Keratinocyte (primary cell): ENCODE results near the gene IGF1R. TPM values are rescaled to one million over a fixed set of nuclear protein-coding genes. Genes with fewer than 3 reads are reported as not detected.

ENCODE experiments used
- DNase-seq: peaks from one replicate; pipeline ENCODE4 v3.0.0-alpha.2; 2011; ENCODE audit warnings: low read depth, missing footprints, low spot score
- FAIRE-seq: peaks from 2 replicates; lab custom pipeline; 2011; peaks lifted over from hg19 to GRCh38; lab: Jason Lieb, UNC
- H2AFZ ChIP-seq: 2 replicates; pipeline ENCODE4 v1.6.0; 2012; ENCODE audit warnings: low read length, control low read depth, inconsistent platforms; ENCODE audit not compliant: control insufficient read depth
- H3K27ac ChIP-seq: 2 replicates; pipeline ENCODE4 v1.5.1; 2011; ENCODE audit warnings: low read length; ENCODE audit not compliant: control insufficient read depth, insufficient read depth
- H3K27me3 ChIP-seq: 3 replicates; pipeline ENCODE4 v1.6.0; 2011; ENCODE audit warnings: low read length; ENCODE audit not compliant: control insufficient read depth, insufficient read depth; ENCODE audit errors: extremely low read depth
- H3K36me3 ChIP-seq, 2 experiments: 2 replicates in 1 of 2; 3 replicates in 1 of 2; pipeline ENCODE4 v1.5.1; 2011; ENCODE audit warnings: low read length in 2 of 2, mild to moderate bottlenecking in 1 of 2; ENCODE audit not compliant: control insufficient read depth in 2 of 2, insufficient read depth in 2 of 2; ENCODE audit errors: extremely low read depth in 1 of 2
- H3K4me1 ChIP-seq: 3 replicates; pipeline ENCODE4 v1.5.1; 2011; ENCODE audit warnings: low read length; ENCODE audit not compliant: control insufficient read depth, insufficient read depth; ENCODE audit errors: extremely low read depth
- H3K4me2 ChIP-seq: 3 replicates; pipeline ENCODE4 v1.6.0; 2011; ENCODE audit warnings: low read depth, low read length; ENCODE audit not compliant: control insufficient read depth, insufficient read depth; ENCODE audit errors: extremely low read depth
- H3K4me3 ChIP-seq, 3 experiments: fragments of 200-600 bp in 1 of 3; sonication (generic) in 1 of 3; 2 replicates in 2 of 3; 3 replicates in 1 of 3; pipeline ENCODE4 v1.5.1; 2011 to 2016; ENCODE audit warnings: low read length in 3 of 3, mild to moderate bottlenecking in 3 of 3, control low read depth in 2 of 3, inconsistent platforms in 1 of 3, low read depth in 1 of 3, mixed read lengths in 1 of 3, mixed run types in 1 of 3, moderate library complexity in 1 of 3; ENCODE audit not compliant: control insufficient read depth in 2 of 3, insufficient read depth in 2 of 3; ENCODE audit errors: extremely low read depth in 1 of 3
- H3K79me2 ChIP-seq: 2 replicates; pipeline ENCODE4 v1.6.0; 2012; ENCODE audit warnings: low read length; ENCODE audit not compliant: control insufficient read depth, insufficient read depth
- H3K9ac ChIP-seq: 3 replicates; pipeline ENCODE4 v1.6.0; 2011; ENCODE audit warnings: low read length; ENCODE audit not compliant: control insufficient read depth, insufficient read depth; ENCODE audit errors: extremely low read depth
- H3K9me1 ChIP-seq: 3 replicates; pipeline ENCODE4 v1.6.0; 2011; ENCODE audit warnings: low read length; ENCODE audit not compliant: control insufficient read depth, insufficient read depth; ENCODE audit errors: extremely low read depth
- H3K9me3 ChIP-seq: 2 replicates; pipeline ENCODE4 v1.5.1; 2012; ENCODE audit warnings: low read depth, low read length; ENCODE audit not compliant: control insufficient read depth
- H4K20me1 ChIP-seq: 3 replicates; pipeline ENCODE4 v1.6.0; 2011; ENCODE audit warnings: low read length; ENCODE audit not compliant: control insufficient read depth, insufficient read depth; ENCODE audit errors: extremely low read depth
- EZH2 ChIP-seq: IDR thresholded peaks from one replicate; pipeline ENCODE4 v1.6.1; 2012; ENCODE audit warnings: inconsistent platforms, mild to moderate bottlenecking, low read length, moderate library complexity
- dilution Hi-C: fragments of 300-500 bp; cut with MboI; formaldehyde crosslinking; loops from one replicate; pipeline ENCODE4 v1.7.0; 2020; ENCODE audit warnings: low sequenced_read_pairs; ENCODE audit not compliant: extremely low pct_ligation_motif_present
- polyA plus RNA-seq, 5 experiments: library from polyadenylated mRNA; depleted of rRNA in 3 of 5; stranded (reverse) in 3 of 5; stranded (forward) in 1 of 5; unstranded in 1 of 5; fragments of >200 nt; gene quantifications; 1 replicate in 1 of 5; 2 replicates in 3 of 5; 3 replicates in 1 of 5; pipeline versions ENCODE4 v1.2.1 to v1.2.3, GENCODE V29; 2011 to 2012; ENCODE audit warnings: missing spikeins in 2 of 5, low read depth in 1 of 5, low replicate concordance in 1 of 5
- TF ChIP-seq, protein P1 (sequence below), 3 experiments: IDR thresholded peaks in 1 of 3; conservative IDR thresholded peaks in 1 of 3; optimal IDR thresholded peaks in 1 of 3; 2 replicates in 2 of 3; 3 replicates in 1 of 3; pipeline versions ENCODE3 to v1.5.1; 2011; ENCODE audit warnings: low read length in 3 of 3, mild to moderate bottlenecking in 3 of 3, moderate library complexity in 2 of 3, control low read depth in 1 of 3, inconsistent platforms in 1 of 3; ENCODE audit not compliant: insufficient read depth in 2 of 3; ENCODE audit errors: extremely low read depth in 1 of 3

Gene IGF1R
- polyA plus RNA-seq, 1 donor (not counting 4 experiments of a cell fraction or from before 2014, with no cell fraction given), result 14.5 TPM

GRCh38 chr15:98643115-98643514 is 5.2 kb upstream of the IGF1R start:
- dilution Hi-C loops, result no loop called here
- Histone ChIP-seq H3K27ac (no peak overlapping the region), H3K27me3 (peaks cover 19% of the 10 kb centered on the region), H3K36me3 (no peaks in the 10 kb centered on the region), H2AFZ (no peak overlapping the region), H3K9ac (no peak overlapping the region), H3K4me2 (no peak overlapping the region), H4K20me1 (no peaks in the 10 kb centered on the region), H3K4me3 (no peak overlapping the region), H3K9me3 (no peaks in the 10 kb centered on the region), H3K79me2 (no peaks in the 10 kb centered on the region), H3K4me1 (no peaks in the 10 kb centered on the region), H3K9me1 (no peaks in the 10 kb centered on the region)
- FAIRE-seq (no peak), DNase-seq (no peak)
- no peak for TF ChIP-seq EZH2
- TF ChIP-seq, protein P1, sequence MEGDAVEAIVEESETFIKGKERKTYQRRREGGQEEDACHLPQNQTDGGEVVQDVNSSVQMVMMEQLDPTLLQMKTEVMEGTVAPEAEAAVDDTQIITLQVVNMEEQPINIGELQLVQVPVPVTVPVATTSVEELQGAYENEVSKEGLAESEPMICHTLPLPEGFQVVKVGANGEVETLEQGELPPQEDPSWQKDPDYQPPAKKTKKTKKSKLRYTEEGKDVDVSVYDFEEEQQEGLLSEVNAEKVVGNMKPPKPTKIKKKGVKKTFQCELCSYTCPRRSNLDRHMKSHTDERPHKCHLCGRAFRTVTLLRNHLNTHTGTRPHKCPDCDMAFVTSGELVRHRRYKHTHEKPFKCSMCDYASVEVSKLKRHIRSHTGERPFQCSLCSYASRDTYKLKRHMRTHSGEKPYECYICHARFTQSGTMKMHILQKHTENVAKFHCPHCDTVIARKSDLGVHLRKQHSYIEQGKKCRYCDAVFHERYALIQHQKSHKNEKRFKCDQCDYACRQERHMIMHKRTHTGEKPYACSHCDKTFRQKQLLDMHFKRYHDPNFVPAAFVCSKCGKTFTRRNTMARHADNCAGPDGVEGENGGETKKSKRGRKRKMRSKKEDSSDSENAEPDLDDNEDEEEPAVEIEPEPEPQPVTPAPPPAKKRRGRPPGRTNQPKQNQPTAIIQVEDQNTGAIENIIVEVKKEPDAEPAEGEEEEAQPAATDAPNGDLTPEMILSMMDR (optimal IDR thresholded peaks at IDR 0.05 in 1 of 3, IDR thresholded peaks at IDR 0.05 in 1 of 3, conservative IDR thresholded peaks at IDR 0.05 in 1 of 3; ENCODE audit: extremely low read depth in 1 of 3, insufficient read depth in 2 of 3, low read length in 3 of 3), result no peak

DNA sequence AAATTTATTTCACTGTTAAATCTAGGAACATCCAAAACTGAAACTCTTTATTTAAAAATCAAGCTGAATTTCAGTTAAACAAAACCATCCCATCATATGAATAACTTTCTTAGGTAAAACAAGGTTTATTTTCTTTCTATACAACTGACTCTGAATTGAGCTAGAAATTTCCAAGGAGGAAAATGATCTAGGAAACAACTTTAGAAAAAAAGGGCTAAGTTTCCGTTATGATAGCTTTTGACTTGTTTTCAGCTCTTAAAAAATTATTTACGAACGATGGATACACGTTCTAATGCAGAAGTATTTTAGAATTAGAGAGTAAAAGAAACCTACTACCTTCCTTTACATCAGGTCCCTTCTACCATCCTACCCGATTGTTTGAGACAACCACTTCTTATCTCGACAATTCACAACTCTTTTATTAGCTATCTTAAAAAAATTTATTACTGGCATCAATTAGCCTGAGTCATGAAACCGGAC is 1.8 kb upstream of the IGF1R start:
- Histone ChIP-seq H3K9me1 (no peaks in the 10 kb centered on the region), H3K36me3 (no peaks in the 10 kb centered on the region), H3K4me3 (peak overlapping the region; percentile 73 to 91 (median 91)), H2AFZ (peak overlapping the region; percentile 82), H3K4me1 (peaks cover under 1% of the 10 kb centered on the region), H3K79me2 (peaks cover 28% of the 10 kb centered on the region), H3K27me3 (peaks cover 8% of the 10 kb centered on the region), H3K27ac (peak overlapping the region; percentile 70), H3K4me2 (peak overlapping the region; percentile 91), H3K9ac (peak overlapping the region; percentile 76), H3K9me3 (no peaks in the 10 kb centered on the region), H4K20me1 (no peaks in the 10 kb centered on the region)
- FAIRE-seq (no peak), DNase-seq (no peak)
- no peak for TF ChIP-seq EZH2
- TF ChIP-seq, protein P1 (optimal IDR thresholded peaks at IDR 0.05 in 1 of 3, IDR thresholded peaks at IDR 0.05 in 1 of 3, conservative IDR thresholded peaks at IDR 0.05 in 1 of 3; ENCODE audit: extremely low read depth in 1 of 3, insufficient read depth in 2 of 3, low read length in 3 of 3), result no peak
- dilution Hi-C loops, result no loop called here
